Heart right ventricle (tissue), 16 donors: Measurements from ENCODE around the gene SUV39H2. TPM values are rescaled to one million over a fixed set of nuclear protein-coding genes. Genes with fewer than 3 reads are reported as not detected.

Source experiments
- ATAC-seq, 8 donors: fragments of 200-7000 bp; cut with Tn5 transposase; one replicate each; pipeline ENCODE4 v1.9.1; 2020; ENCODE audit warnings: mild to moderate bottlenecking in 8 of 8, moderate library complexity in 8 of 8, moderate number of reproducible peaks in 1 of 8
- DNase-seq, 2 donors: peaks; one replicate each; pipeline ENCODE4 v3.0.0-alpha.2; 2020
- H3K27ac ChIP-seq, 10 donors: fragments of 200-600 bp; sonication (generic) in 2 of 10; one replicate each; pipeline versions ENCODE4 v1.5.0 to v1.8.0; 2020 to 2022; ENCODE audit warnings: mild to moderate bottlenecking in 3 of 10
- H3K27me3 ChIP-seq, 7 donors: fragments of 200-600 bp; one replicate each; pipeline ENCODE4 v1.8.0; 2021 to 2022; ENCODE audit warnings: mild to moderate bottlenecking in 2 of 7
- H3K36me3 ChIP-seq, 9 donors: fragments of 200-600 bp; sonication (generic) in 1 of 9; one replicate each; pipeline versions ENCODE4 v1.5.0 to v1.8.0; 2020 to 2022; ENCODE audit warnings: mild to moderate bottlenecking in 2 of 9
- H3K4me1 ChIP-seq, 9 donors: fragments of 200-600 bp; sonication (generic) in 1 of 9; one replicate each; pipeline versions ENCODE4 v1.5.0 to v1.8.0; 2020 to 2022; ENCODE audit warnings: mild to moderate bottlenecking in 4 of 9
- H3K4me3 ChIP-seq, 10 donors: fragments of 200-600 bp; sonication (generic) in 2 of 10; one replicate each; pipeline versions ENCODE4 v1.5.0 to v1.8.0; 2020 to 2022; ENCODE audit warnings: mild to moderate bottlenecking in 7 of 10, moderate library complexity in 2 of 10
- H3K9me3 ChIP-seq, 11 donors: fragments of 200-600 bp in 10 of 11; sonication (generic) in 2 of 11; one replicate each; pipeline versions ENCODE4 v1.5.0 to v1.8.0; 2013 to 2022; ENCODE audit warnings: mild to moderate bottlenecking in 2 of 11, control low read depth in 1 of 11, moderate library complexity in 1 of 11
- WGBS, 2 donors: extraction: QIAGEN DNeasy Blood & Tissue Kit; methylation state at CpG; one replicate each; pipeline ENCODE4 v1.1.7; 2013; ENCODE audit warnings: inconsistent platforms in 1 of 2; 5-methylcytosine and 5-hydroxymethylcytosine counted together
- intact Hi-C, 10 donors: fragments of 100-400 bp; cut with DNase I; formaldehyde crosslinking; loops; one replicate each; pipeline versions ENCODE4 v1.11.1 to v1.14.2; 2022
- long read RNA-seq, 3 donors: library from polyadenylated mRNA; unstranded; transcript quantifications; one replicate each; pipeline ENCODE4 v2.0.0, GENCODE V29; 2020 to 2021
- polyA plus RNA-seq, 2 donors: library from polyadenylated mRNA; stranded (reverse); fragments of 200-250 nt; gene quantifications; one replicate each; pipeline ENCODE4 v1.2.3, GENCODE V29; 2013
- total RNA-seq, 10 donors: library from RNA; stranded (reverse); fragmentation: NEBNext Ultra II Directional in 3 of 10; extraction: Animal tissue kit (Norgen Biotek cat#: 25700) in 3 of 10; gene quantifications; one replicate each; pipeline versions ENCODE4 v1.2.1 to v1.2.4, GENCODE V29; 2021 to 2023
- TF ChIP-seq, protein P1 (sequence below), 9 donors: fragments of 200-600 bp; sonication (generic) in 2 of 9; IDR thresholded peaks; one replicate each; pipeline versions ENCODE4 v1.5.0 to v1.8.0; 2021 to 2022; ENCODE audit warnings: antibody characterized with exemption in 9 of 9, mild to moderate bottlenecking in 5 of 9, moderate library complexity in 1 of 9
- donor health status: Arrhythmogenic right ventricular cardiomyopathy.
- donor health status: ischemic (EF 13 %, LVEDD 7.1; RV severe dilation, severe dysfunction).
- donor health status: healthy with polysubstance abuse.
- donor health status: DM: no; HTN: yes; CAD: no.
- donor health status: DM: no; HTN: no; CAD: no.
- donor health status: ischemic (EF 25% LVEDD 6.9; RV normal size, moderate dysfunction).
- donor health status: ischemic (EF 25% LVEDD 5.7; RV mildly dilated, moderate dysfunction).
- donor health status: healthy.
- donor health status: DM: yes; HTN: yes; CAD: no.
- donor health status: Ischemic cardiomyopathy.
- donor health status: ischemic (EF 35%, LVEDD 5.7; RV mildly dilated, moderate dysfunction).
- donor health status: nonischemic (EF 11% LVEDD 7.7; RV severe dilation, severe dysfunction).
- donor health status: DM: yes; HTN: yes; CAD: no.
- donor health status: PGD.
- donor health status: ischemic (EF 29% LVEDD 5.4; RV normal size, mild dysfunction).
- donor health status: nonischemic (EF 23%, LVEDD 6.1; RV moderate dilation, normal function).

Gene SUV39H2, protein sequence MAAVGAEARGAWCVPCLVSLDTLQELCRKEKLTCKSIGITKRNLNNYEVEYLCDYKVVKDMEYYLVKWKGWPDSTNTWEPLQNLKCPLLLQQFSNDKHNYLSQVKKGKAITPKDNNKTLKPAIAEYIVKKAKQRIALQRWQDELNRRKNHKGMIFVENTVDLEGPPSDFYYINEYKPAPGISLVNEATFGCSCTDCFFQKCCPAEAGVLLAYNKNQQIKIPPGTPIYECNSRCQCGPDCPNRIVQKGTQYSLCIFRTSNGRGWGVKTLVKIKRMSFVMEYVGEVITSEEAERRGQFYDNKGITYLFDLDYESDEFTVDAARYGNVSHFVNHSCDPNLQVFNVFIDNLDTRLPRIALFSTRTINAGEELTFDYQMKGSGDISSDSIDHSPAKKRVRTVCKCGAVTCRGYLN
- total RNA-seq: 1 to 10 TPM; 4.3 to 9.1 (median 7.4) TPM
- polyA plus RNA-seq: 1 to 10 TPM; 1.1 to 2.6 TPM
- long read RNA-seq, donor 1, partial matches to known transcripts: 0 of 1 reads
- long read RNA-seq, donor 1, other reads (novel, unspliced or antisense): 0 of 1 reads
- long read RNA-seq, donor 2, partial matches to known transcripts: 1 of 4 reads
- long read RNA-seq, donor 2, other reads (novel, unspliced or antisense): 3 of 4 reads
- long read RNA-seq, donor 3, transcript SUV39H2-205 (5 exons, 2,959 nt): major isoform, 6 of 10 reads
- long read RNA-seq, donor 3, partial matches to known transcripts: 2 of 10 reads
- long read RNA-seq, donor 3, other reads (novel, unspliced or antisense): 2 of 10 reads

DNA sequence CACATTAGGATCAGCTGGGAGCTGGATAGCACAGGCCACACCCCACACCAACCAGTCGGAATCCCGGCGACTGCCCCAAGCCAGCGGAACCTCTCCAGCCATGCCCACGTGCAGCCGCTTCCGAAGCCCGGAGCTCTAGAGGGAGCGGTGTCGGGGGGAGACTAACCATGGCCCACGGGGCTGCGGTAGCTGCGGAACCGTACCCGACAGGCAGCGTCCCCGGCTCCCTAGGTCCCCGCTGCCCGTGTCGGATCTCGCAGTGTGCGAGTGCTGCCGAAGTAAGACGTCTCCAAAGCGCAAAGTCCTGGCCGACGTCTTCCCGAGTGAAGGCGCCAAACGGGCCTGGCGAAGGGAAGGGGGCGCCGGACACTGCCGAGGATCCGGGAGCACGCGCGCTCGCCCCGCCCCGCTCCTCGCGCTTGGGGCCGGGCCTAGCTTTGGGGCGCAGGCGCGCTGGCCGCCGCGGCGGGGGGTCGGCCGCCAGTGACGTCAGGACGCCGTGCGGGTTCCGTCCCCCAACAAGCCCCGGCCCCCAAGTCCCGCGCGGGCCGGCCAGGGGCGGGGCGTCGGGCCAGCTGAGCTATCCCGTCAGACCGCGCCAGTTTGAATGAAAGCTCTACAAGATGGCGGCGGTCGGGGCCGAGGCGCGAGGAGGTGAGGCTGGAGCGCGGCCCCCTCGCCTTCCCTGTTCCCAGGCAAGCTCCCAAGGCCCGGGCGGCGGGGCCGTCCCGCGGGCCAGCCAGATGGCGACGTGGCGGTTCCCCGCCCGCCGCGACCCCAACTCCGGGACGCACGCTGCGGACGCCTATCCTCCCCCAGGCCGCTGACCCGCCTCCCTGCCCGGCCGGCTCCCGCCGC lies at the start of gene SUV39H2:
SUV39H2 (plus strand) TSS at position 601 of the 858 bp plus-strand sequence; CDS start at position 624, 23 bp downstream.
- Histone ChIP-seq H3K9me3 (no peaks in the 10 kb centered on the region), H3K4me3 (peak within 1 kb of the TSS; percentile 68 to 96 (median 85)), H3K27me3 (no peaks in the 10 kb centered on the region), H3K27ac (peak within 1 kb of the TSS; percentile 82 to 99 (median 96)), H3K4me1 (peaks cover 0 to 45% (median 30%) of the 10 kb centered on the region in 9 donors), H3K36me3 (no peaks in the 10 kb centered on the region)
- TF ChIP-seq, protein P1, sequence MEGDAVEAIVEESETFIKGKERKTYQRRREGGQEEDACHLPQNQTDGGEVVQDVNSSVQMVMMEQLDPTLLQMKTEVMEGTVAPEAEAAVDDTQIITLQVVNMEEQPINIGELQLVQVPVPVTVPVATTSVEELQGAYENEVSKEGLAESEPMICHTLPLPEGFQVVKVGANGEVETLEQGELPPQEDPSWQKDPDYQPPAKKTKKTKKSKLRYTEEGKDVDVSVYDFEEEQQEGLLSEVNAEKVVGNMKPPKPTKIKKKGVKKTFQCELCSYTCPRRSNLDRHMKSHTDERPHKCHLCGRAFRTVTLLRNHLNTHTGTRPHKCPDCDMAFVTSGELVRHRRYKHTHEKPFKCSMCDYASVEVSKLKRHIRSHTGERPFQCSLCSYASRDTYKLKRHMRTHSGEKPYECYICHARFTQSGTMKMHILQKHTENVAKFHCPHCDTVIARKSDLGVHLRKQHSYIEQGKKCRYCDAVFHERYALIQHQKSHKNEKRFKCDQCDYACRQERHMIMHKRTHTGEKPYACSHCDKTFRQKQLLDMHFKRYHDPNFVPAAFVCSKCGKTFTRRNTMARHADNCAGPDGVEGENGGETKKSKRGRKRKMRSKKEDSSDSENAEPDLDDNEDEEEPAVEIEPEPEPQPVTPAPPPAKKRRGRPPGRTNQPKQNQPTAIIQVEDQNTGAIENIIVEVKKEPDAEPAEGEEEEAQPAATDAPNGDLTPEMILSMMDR (IDR thresholded peaks at IDR 0.05): peak in 3 of 9 donors; percentile 20 to 40 (median 37)
- 0 to 1% methylated on average over 101 to 102 of the region's 102 CpGs for WGBS, 2 donors
- ATAC-seq (peak; percentile 94 to 99 (median 96)), DNase-seq (peak; percentile 94 to 97)
- intact Hi-C loops: loop anchor here in 9 of 10 donors (2.0 to 10.0 kb wide), 7 partner anchors 36 to 226 kb away; partner anchors contain the start of genes CDNF (in 8 of the 9), HSPA14 (in 8 of the 9), MSANTD7 (in 8 of the 9) and MEIG1 (in 3 of the 9)

DNA sequence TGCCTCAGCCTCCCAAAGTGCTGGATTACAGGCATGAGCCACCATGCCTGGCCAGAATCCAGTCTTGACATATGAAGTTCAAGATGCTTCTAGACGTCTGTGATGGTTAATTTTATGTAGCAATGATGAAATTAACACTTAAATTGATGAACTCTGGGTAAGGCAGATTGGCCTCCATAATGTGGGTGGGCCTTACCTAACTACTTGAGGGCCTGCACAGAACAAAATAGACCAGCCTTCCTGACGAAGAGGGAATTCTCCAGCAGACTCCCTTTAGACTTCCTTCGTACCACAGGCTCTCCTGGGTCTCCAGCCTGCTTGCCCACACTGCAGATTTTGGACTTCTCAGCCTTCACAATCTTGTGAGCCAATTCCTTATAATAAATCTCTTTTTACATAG lies 45.6 kb upstream of the SUV39H2 start:
- ATAC-seq: no peak
- WGBS, 2 donors: 73 to 82% methylated on average over 3 of the region's 3 CpGs
- Histone ChIP-seq H3K4me1 (peaks cover 0 to 14% (median 11%) of the 10 kb centered on the region in 9 donors), H3K36me3 (peaks cover 0 to 13% (median 0%) of the 10 kb centered on the region in 9 donors), H3K27me3 (no peaks in the 10 kb centered on the region), H3K9me3 (no peaks in the 10 kb centered on the region), H3K27ac (no peak overlapping the region), H3K4me3 (no peak overlapping the region)
- TF ChIP-seq, protein P1 (IDR thresholded peaks at IDR 0.05): no peak
- intact Hi-C loops: loop anchor here in 1 of 10 donors (10.0 kb wide), 1 partner anchor 262 kb away; the partner anchor contains the start of gene RPP38
- no peak for DNase-seq

DNA sequence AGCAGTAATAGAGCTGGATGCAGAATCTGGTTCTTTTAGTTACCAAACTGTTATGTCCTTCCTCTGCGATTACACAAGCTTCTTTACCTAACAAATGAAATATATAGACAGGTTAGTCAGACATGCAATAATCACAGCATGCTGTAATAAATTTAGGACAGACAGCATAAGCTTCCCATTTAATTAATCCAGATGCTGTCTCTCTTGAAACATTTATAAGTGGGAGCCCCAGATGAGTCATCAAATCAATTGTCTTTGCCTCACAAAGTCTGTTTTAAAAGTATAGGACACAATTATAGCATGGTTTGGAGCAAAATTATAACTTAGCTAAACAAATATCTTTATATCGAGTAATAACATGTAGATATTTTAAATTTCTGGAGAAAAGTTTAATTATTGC lies 42.5 kb upstream of the SUV39H2 start:
- peaks cover 0 to 28% (median 24%) of the 10 kb centered on the region in 9 donors for H3K4me1 ChIP-seq
- 96 to 97% methylated on average over 2 of the region's 2 CpGs for WGBS, 2 donors
- no peak overlapping the region for H3K4me3 ChIP-seq
- no peaks in the 10 kb centered on the region for H3K9me3 ChIP-seq
- intact Hi-C loops: loop anchor here in 7 of 10 donors (5.0 to 10.0 kb wide), 3 partner anchors 41 to 259 kb away; partner anchors contain the start of genes SUV39H2 (in 7 of the 7) and RPP38 (in 1 of the 7)
- TF ChIP-seq, protein P1 (IDR thresholded peaks at IDR 0.05): no peak
- peak overlapping the region in 6 of 10 donors; percentile 93 to 99 (median 97) for H3K27ac ChIP-seq
- no peak for ATAC-seq
- H3K36me3 ChIP-seq: peaks cover 0 to 26% (median 4%) of the 10 kb centered on the region in 9 donors
- no peak for DNase-seq
- no peaks in the 10 kb centered on the region for H3K27me3 ChIP-seq
